H1 (cell line): Measurements from ENCODE around the gene CRELD1. TPM values are rescaled to one million over a fixed set of nuclear protein-coding genes. Genes with fewer than 3 reads are reported as not detected.

ENCODE experiments used
- CTCF ChIA-PET: fragments of 300-600 bp; sonication (Branson Sonifier 250); formaldehyde crosslinking; loops from one replicate; lab custom pipeline; 2021; ENCODE audit not compliant: partially characterized antibody; lab: Charles Lee
- POLR2A ChIA-PET: fragments of 300-600 bp; sonication (Branson Sonifier 250); formaldehyde crosslinking; loops from one replicate; lab custom pipeline; 2021; ENCODE audit warnings: inconsistent platforms; ENCODE audit not compliant: partially characterized antibody; lab: Charles Lee
- DNase-seq, 2 experiments: peaks; one replicate each; pipeline versions ENCODE4 v3.0.0 to v3.0.0-alpha.2; 2010 to 2022; ENCODE audit warnings: low spot score in 2 of 2, low read depth in 1 of 2, mixed read lengths in 1 of 2
- FAIRE-seq: peaks from 2 replicates; lab custom pipeline; 2011; peaks lifted over from hg19 to GRCh38; lab: Jason Lieb, UNC
- H2AFZ ChIP-seq: 2 replicates; pipeline ENCODE4 v1.8.1; 2012; ENCODE audit warnings: low read length, inconsistent platforms
- H2AK5ac ChIP-seq: 2 replicates; pipeline ENCODE4 v1.6.1; 2013; ENCODE audit warnings: low read depth, low read length
- H2BK120ac ChIP-seq: replicated peaks from 2 replicates; pipeline ENCODE3; 2013; ENCODE audit warnings: low read depth, low read length, inconsistent platforms
- H2BK12ac ChIP-seq: 2 replicates; pipeline ENCODE4 v1.6.1; 2013; ENCODE audit warnings: low read depth, low read length
- H2BK15ac ChIP-seq: 2 replicates; pipeline ENCODE4 v1.6.1; 2013; ENCODE audit warnings: low read length
- H2BK20ac ChIP-seq: 2 replicates; pipeline ENCODE4 v1.6.1; 2013; ENCODE audit warnings: low read length
- H2BK5ac ChIP-seq: 2 replicates; pipeline ENCODE4 v1.6.1; 2013; ENCODE audit warnings: low read depth, low read length
- H3K14ac ChIP-seq: 2 replicates; pipeline ENCODE4 v1.6.1; 2013; ENCODE audit warnings: inconsistent platforms; ENCODE audit not compliant: insufficient read length
- H3K18ac ChIP-seq: 2 replicates; pipeline ENCODE4 v1.6.1; 2013; ENCODE audit warnings: low read length; ENCODE audit errors: extremely low read depth
- H3K23ac ChIP-seq: 2 replicates; pipeline ENCODE4 v1.6.1; 2013; ENCODE audit warnings: inconsistent platforms; ENCODE audit not compliant: insufficient read length
- H3K23me2 ChIP-seq: 2 replicates; pipeline ENCODE4 v1.6.1; 2013; ENCODE audit warnings: low read depth, low read length
- H3K27ac ChIP-seq: 2 replicates; pipeline ENCODE4 v1.6.1; 2011; ENCODE audit warnings: low read depth, low read length, inconsistent platforms
- H3K27me3 ChIP-seq, 4 experiments: replicated peaks in 1 of 4; 1 replicate in 1 of 4; 2 replicates in 3 of 4; pipeline versions ENCODE4 v1.6.1 to v1.8.1; 2011 to 2013; ENCODE audit warnings: low read length in 3 of 4, mild to moderate bottlenecking in 3 of 4, inconsistent platforms in 2 of 4, mixed read lengths in 2 of 4, moderate library complexity in 1 of 4; ENCODE audit not compliant: control insufficient read depth in 3 of 4, insufficient read depth in 3 of 4; ENCODE audit errors: extremely low read depth in 1 of 4
- H3K36me3 ChIP-seq, 4 experiments: 2 replicates each; pipeline versions ENCODE4 v1.6.1 to v1.8.1; 2011 to 2013; ENCODE audit warnings: mild to moderate bottlenecking in 4 of 4, low read length in 3 of 4, moderate library complexity in 2 of 4, control low read depth in 1 of 4, inconsistent platforms in 1 of 4; ENCODE audit not compliant: insufficient read depth in 4 of 4, control insufficient read depth in 2 of 4
- H3K4ac ChIP-seq: replicated peaks from 2 replicates; pipeline ENCODE3; 2013; ENCODE audit warnings: low read length, low read depth, mixed read lengths, inconsistent platforms; ENCODE audit not compliant: insufficient read length
- H3K4me1 ChIP-seq, 4 experiments: replicated peaks in 1 of 4; 1 replicate in 1 of 4; 2 replicates in 3 of 4; pipeline versions ENCODE4 v1.6.1 to v1.8.1; 2011 to 2013; ENCODE audit warnings: low read length in 3 of 4, inconsistent platforms in 2 of 4, mixed read lengths in 1 of 4; ENCODE audit not compliant: insufficient read depth in 4 of 4, control insufficient read depth in 3 of 4
- H3K4me2 ChIP-seq, 2 experiments: 2 replicates each; pipeline versions ENCODE4 v1.6.1 to v1.8.1; 2011 to 2013; ENCODE audit warnings: low read depth in 2 of 2, low read length in 2 of 2, control low read depth in 1 of 2, inconsistent platforms in 1 of 2, mild to moderate bottlenecking in 1 of 2; ENCODE audit not compliant: insufficient read depth in 1 of 2
- H3K4me3 ChIP-seq, 4 experiments: fragments of 200-600, 300-600 bp in 1 of 4; sonication (generic), shearing (Covaris generic), sonication (Bioruptor Twin) in 1 of 4; 2 replicates each; pipeline versions ENCODE4 v1.5.1 to v1.8.1; 2011 to 2016; ENCODE audit warnings: low read length in 4 of 4, low read depth in 3 of 4, control low read depth in 2 of 4, inconsistent platforms in 2 of 4, mild to moderate bottlenecking in 2 of 4, mixed read lengths in 1 of 4, moderate library complexity in 1 of 4; ENCODE audit not compliant: insufficient read depth in 2 of 4; ENCODE audit errors: extremely low read depth in 1 of 4
- H3K56ac ChIP-seq: replicated peaks from 2 replicates; pipeline ENCODE3; 2013; ENCODE audit warnings: low read depth, mild to moderate bottlenecking, mixed read lengths, low read length, inconsistent platforms; ENCODE audit not compliant: insufficient read length
- H3K79me1 ChIP-seq: 2 replicates; pipeline ENCODE4 v1.6.1; 2013; ENCODE audit warnings: low read depth, low read length, control low read depth
- H3K79me2 ChIP-seq, 2 experiments: 2 replicates each; pipeline versions ENCODE4 v1.6.1 to v1.8.1; 2012 to 2013; ENCODE audit warnings: low read length in 2 of 2, mild to moderate bottlenecking in 2 of 2, inconsistent platforms in 1 of 2; ENCODE audit not compliant: insufficient read depth in 2 of 2, control insufficient read depth in 1 of 2
- H3K9ac ChIP-seq, 4 experiments: replicated peaks in 1 of 4; 1 replicate in 1 of 4; 2 replicates in 3 of 4; pipeline versions ENCODE4 v1.6.1 to v1.8.1; 2011 to 2013; ENCODE audit warnings: low read depth in 3 of 4, low read length in 3 of 4, control low read depth in 2 of 4, mild to moderate bottlenecking in 2 of 4, moderate library complexity in 2 of 4, inconsistent platforms in 1 of 4; ENCODE audit errors: extremely low read depth in 1 of 4
- H3K9me3 ChIP-seq, 2 experiments: 2 replicates each; pipeline versions ENCODE4 v1.6.1 to v1.8.1; 2012 to 2013; ENCODE audit warnings: mild to moderate bottlenecking in 2 of 2, moderate library complexity in 2 of 2, control low read depth in 1 of 2, inconsistent platforms in 1 of 2, low read depth in 1 of 2, low read length in 1 of 2, mixed read lengths in 1 of 2; ENCODE audit not compliant: insufficient read depth in 2 of 2
- H4K20me1 ChIP-seq, 2 experiments: replicated peaks in 1 of 2; 2 replicates each; pipeline versions ENCODE3 to v1.8.1; 2011 to 2013; ENCODE audit warnings: inconsistent platforms in 2 of 2, low read length in 2 of 2, mild to moderate bottlenecking in 1 of 2; ENCODE audit not compliant: insufficient read depth in 2 of 2, control insufficient read depth in 1 of 2
- H4K5ac ChIP-seq: 2 replicates; pipeline ENCODE4 v1.6.1; 2013; ENCODE audit warnings: low read length, low read depth, mixed read lengths, inconsistent platforms; ENCODE audit not compliant: insufficient read length
- H4K8ac ChIP-seq: 2 replicates; pipeline ENCODE4 v1.8.0; 2013; ENCODE audit warnings: mild to moderate bottlenecking, moderate library complexity, low read length, inconsistent platforms; ENCODE audit not compliant: insufficient read depth; ENCODE audit errors: extremely low read depth
- H4K91ac ChIP-seq: replicated peaks from 2 replicates; pipeline ENCODE3; 2013; ENCODE audit warnings: low read length, mixed read lengths, inconsistent platforms; ENCODE audit not compliant: insufficient read length
- RFX5 ChIP-seq: IDR thresholded peaks from 2 replicates; pipeline ENCODE4 v1.6.1; 2011; ENCODE audit warnings: low read depth, low read length, improper control_type of control experiment, borderline replicate concordance
- WGBS, 2 experiments: shearing (Covaris generic) in 1 of 2; methylation state at CpG; one replicate each; pipeline versions ENCODE4 v1.1.6 to v1.1.7; 2013 to 2015; ENCODE audit warnings: low lambda C conversion rate in 2 of 2, mixed read lengths in 2 of 2, inconsistent platforms in 1 of 2, low coverage in 1 of 2, missing lambda C conversion rate in 1 of 2; ENCODE audit not compliant: insufficient replicate concordance in 2 of 2, insufficient coverage in 1 of 2, insufficient read length in 1 of 2; ENCODE audit errors: extremely low coverage in 1 of 2, missing lambda C conversion rate in 1 of 2; 5-methylcytosine and 5-hydroxymethylcytosine counted together
- polyA plus RNA-seq, 7 experiments: library from polyadenylated mRNA; depleted of rRNA in 3 of 7; stranded (reverse) in 5 of 7; unstranded in 2 of 7; fragments of >200 nt in 5 of 7; fragments of 200-250 nt in 2 of 7; gene quantifications; 1 replicate in 5 of 7; 2 replicates in 1 of 7; 4 replicates in 1 of 7; pipeline versions ENCODE4 v1.2.1 to v1.2.3, GENCODE V29; 2011 to 2013; ENCODE audit warnings: missing spikeins in 2 of 7, mixed read lengths in 2 of 7
- total RNA-seq: library from RNA; stranded (reverse); fragmentation: NEBNext Ultra II Directional; extraction: Animal tissue kit (Norgen Biotek cat#: 25700); gene quantifications from 2 replicates; pipeline ENCODE4 v1.2.1, GENCODE V29; 2021

The CRELD1 gene
- total and polyA plus RNA-seq, 2 of the 8 experiments (the other 6 are each of a cell fraction or from before 2014, with no cell fraction given) = 12.9 to 15.1 TPM

DNA sequence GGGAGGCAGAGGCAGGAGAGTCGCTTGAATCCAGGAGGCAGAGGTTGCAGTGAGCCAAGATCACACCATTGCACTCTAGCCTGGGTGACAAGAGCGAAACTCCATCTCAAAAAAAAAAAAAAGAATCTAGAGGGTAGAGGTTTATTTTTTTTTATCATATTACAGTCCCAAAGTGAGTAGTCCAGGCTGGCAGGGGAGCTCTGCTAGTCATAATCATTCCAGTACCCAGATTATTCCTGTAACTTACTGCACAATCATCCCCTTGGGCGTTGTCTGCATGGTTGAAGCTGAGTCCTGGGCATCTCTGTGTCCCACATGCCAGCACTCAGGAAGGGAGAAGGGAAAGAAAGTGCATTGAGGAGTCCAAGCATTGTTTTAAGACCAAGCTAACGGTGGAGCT, 8.5 kb downstream of the CRELD1 start:
- CTCF ChIA-PET = interaction anchor here (0.6 to 2.1 kb wide), 8 partner anchors 10 to 115 kb away, joined by 3 to 8 read pairs (median 5); partner anchors contain the start of gene PRRT3
- no peak for TF ChIP-seq RFX5

More for the DNA sequence above, 8.5 kb downstream of the CRELD1 start:
- Histone ChIP-seq H2BK20ac (no peak overlapping the region), H3K4me1 (peaks cover 0 to 4% (median 1%) of the 10 kb centered on the region in 4 experiments; a peak in 4 of 7 replicates), H2BK12ac (no peak overlapping the region), H3K79me1 (no peaks in the 10 kb centered on the region), H3K18ac (no peak overlapping the region), H3K79me2 (no peaks in the 10 kb centered on the region), H2AFZ (no peak overlapping the region), H4K91ac (no peak overlapping the region), H3K23me2 (peaks cover 13% of the 10 kb centered on the region; the same call in 1 of the 2 replicates), H2BK120ac (no peak overlapping the region), H3K23ac (no peak overlapping the region), H4K20me1 (no peaks in the 10 kb centered on the region), H3K27me3 (no peaks in the 10 kb centered on the region), H2AK5ac (no peak overlapping the region), H4K5ac (no peak overlapping the region), H3K9ac (no peak overlapping the region), H3K36me3 (no peaks in the 10 kb centered on the region), H3K56ac (no peak overlapping the region), H3K4ac (no peak overlapping the region), H3K14ac (no peak overlapping the region), H4K8ac (no peak overlapping the region), H2BK15ac (no peak overlapping the region), H3K4me3 (no peak overlapping the region), H3K4me2 (no peak overlapping the region), H3K9me3 (peaks cover 0 to 4% of the 10 kb centered on the region in 2 experiments; a peak in 1 of 4 replicates), H3K27ac (no peak overlapping the region), H2BK5ac (no peak overlapping the region)
- POLR2A ChIA-PET = interaction anchor here (0.9 to 1.8 kb wide), 10 partner anchors 8 to 149 kb away, joined by 3 to 6 read pairs (median 3); partner anchors contain the start of genes ARPC4, CRELD1, PRRT3 and TTLL3
- no peak for FAIRE-seq
- no peak for DNase-seq
- 75% methylated on average over 2 of the region's 4 CpGs; no CpG with 5 or more reads in 1 of the 2 experiments for WGBS, 2 experiments
